PC-9 (cell line): Measurements from ENCODE around the gene HS3ST6. TPM values are rescaled to one million over a fixed set of nuclear protein-coding genes. Genes with fewer than 3 reads are reported as not detected.

ENCODE experiments used
- BruUV-seq: library from RNA; stranded (reverse); fragments of 400-500 nt; replicated peaks from 2 replicates; lab custom pipeline; 2021; lab: Mats Ljungman, UMichigan
- CTCF ChIA-PET: fragments of 300-600 bp; sonication (Branson Sonifier 250); formaldehyde crosslinking; loops from one replicate; lab custom pipeline; 2022; ENCODE audit warnings: antibody characterized with exemption; lab: Charles Lee
- POLR2A ChIA-PET: fragments of 300-600 bp; sonication (Branson Sonifier 250); formaldehyde crosslinking; loops from one replicate; lab custom pipeline; 2022; ENCODE audit warnings: antibody characterized with exemption; ENCODE audit not compliant: unreplicated experiment; lab: Charles Lee
- DNase-seq, 2 experiments: peaks; one replicate each; pipeline versions ENCODE4 v3.0.0 to v3.0.0-alpha.2; 2015 to 2022; ENCODE audit warnings: mixed read lengths in 1 of 2
- H2AFZ ChIP-seq: fragments of 200-600 bp; sonication (generic); 2 replicates; pipeline ENCODE4 v1.8.1; 2017; ENCODE audit warnings: antibody characterized with exemption
- H3F3A ChIP-seq: fragments of 200-600 bp; sonication (generic); 2 replicates; pipeline ENCODE4 v1.8.1; 2017; ENCODE audit warnings: antibody characterized with exemption, mild to moderate bottlenecking, low read depth; ENCODE audit not compliant: insufficient read depth
- H3K27ac ChIP-seq: fragments of 200-600 bp; sonication (generic); 2 replicates; pipeline ENCODE4 v1.6.1; 2016; ENCODE audit warnings: mixed run types
- H3K27me3 ChIP-seq: fragments of 200-600 bp; sonication (generic); 2 replicates; pipeline ENCODE4 v1.6.1; 2016; ENCODE audit warnings: low read depth, mixed run types; ENCODE audit not compliant: insufficient read depth
- H3K36me3 ChIP-seq: fragments of 200-600 bp; sonication (generic); 2 replicates; pipeline ENCODE4 v1.6.1; 2016; ENCODE audit warnings: low read depth, mixed run types
- H3K4me1 ChIP-seq: fragments of 200-600 bp; sonication (generic); replicated peaks from 2 replicates; pipeline ENCODE4 v1.6.1; 2016; ENCODE audit warnings: mixed run types; ENCODE audit not compliant: insufficient read depth
- H3K4me2 ChIP-seq: fragments of 200-600 bp; sonication (generic); 2 replicates; pipeline ENCODE4 v1.6.1; 2017; ENCODE audit warnings: mixed run types
- H3K4me3 ChIP-seq: fragments of 200-600 bp; sonication (generic); 2 replicates; pipeline ENCODE4 v1.6.1; 2016; ENCODE audit warnings: mixed run types
- H3K79me2 ChIP-seq: fragments of 200-600 bp; sonication (generic); 2 replicates; pipeline ENCODE4 v1.6.1; 2017; ENCODE audit warnings: low read depth, mixed run types
- H3K9me2 ChIP-seq: fragments of 200-600 bp; sonication (generic); 2 replicates; pipeline ENCODE4 v1.8.1; 2017; ENCODE audit warnings: mild to moderate bottlenecking; ENCODE audit not compliant: insufficient read depth
- H3K9me3 ChIP-seq: fragments of 200-600 bp; sonication (generic); 2 replicates; pipeline ENCODE4 v1.8.1; 2016; ENCODE audit warnings: low read depth; ENCODE audit not compliant: insufficient read depth
- H4K20me1 ChIP-seq: fragments of 200-600 bp; sonication (generic); 2 replicates; pipeline ENCODE4 v1.8.1; 2017; ENCODE audit not compliant: insufficient read depth
- CTCF ChIP-seq: fragments of 200-600 bp; sonication (generic); conservative IDR thresholded peaks from 2 replicates; pipeline ENCODE4 v1.6.1; 2017; ENCODE audit warnings: mixed run types, antibody characterized with exemption, mild to moderate bottlenecking, moderate library complexity
- EZH2 ChIP-seq: fragments of 200-600 bp; sonication (generic); IDR thresholded peaks from 2 replicates; pipeline ENCODE4 v1.8.0; 2017; ENCODE audit warnings: antibody characterized with exemption, low read depth
- intact Hi-C: fragments of 100-400 bp; cut with micrococcal nuclease; formaldehyde crosslinking; loops from one replicate; pipeline ENCODE4 v1.10.0; 2022; ENCODE audit not compliant: unreplicated experiment
- total RNA-seq: library from RNA; stranded (reverse); gene quantifications from 2 replicates; pipeline ENCODE4 v1.2.3, GENCODE V29; 2021

The HS3ST6 gene
- total RNA-seq, 1 experiment from 2014 or later = not detected

- DNase-seq = no peak
- Histone ChIP-seq H3K79me2 (no peaks in the 10 kb centered on the region), H3K9me2 (no peaks in the 10 kb centered on the region), H3K9me3 (no peaks in the 10 kb centered on the region), H3K27me3 (no peaks in the 10 kb centered on the region), H3K4me2 (no peak overlapping the region), H2AFZ (no peak overlapping the region), H4K20me1 (no peaks in the 10 kb centered on the region), H3F3A (no peaks in the 10 kb centered on the region; the same call in 1 of the 2 replicates), H3K4me3 (no peak overlapping the region), H3K27ac (no peak overlapping the region), H3K36me3 (no peaks in the 10 kb centered on the region), H3K4me1 (peaks cover under 1% of the 10 kb centered on the region; the same call in 1 of the 2 replicates)
- BruUV-seq = no TSS peak
- ChIA-PET CTCF (no interaction called here), POLR2A (interaction anchor here (0.5 kb wide), 1 partner anchor 774 kb away, joined by 11 read pairs; no protein-coding TSS in a partner anchor)
- TF ChIP-seq CTCF (no peak), EZH2 (no peak)
- intact Hi-C loops = no loop called here
Measured at GRCh38 chr16:1953734-1954133, 35.5 kb upstream of the HS3ST6 start.

- ChIA-PET POLR2A (interaction anchor here (0.5 kb wide), 1 partner anchor 12 kb away, joined by 6 read pairs; no protein-coding TSS in a partner anchor), CTCF (no interaction called here)
- Histone ChIP-seq H2AFZ (no peak overlapping the region), H3K27me3 (no peaks in the 10 kb centered on the region), H3F3A (no peaks in the 10 kb centered on the region), H3K4me2 (no peak overlapping the region), H3K9me3 (no peaks in the 10 kb centered on the region), H3K4me1 (no peaks in the 10 kb centered on the region), H3K27ac (no peak overlapping the region), H3K4me3 (no peak overlapping the region), H3K36me3 (no peaks in the 10 kb centered on the region), H4K20me1 (no peaks in the 10 kb centered on the region), H3K9me2 (no peaks in the 10 kb centered on the region), H3K79me2 (no peaks in the 10 kb centered on the region)
- BruUV-seq = no TSS peak
- TF ChIP-seq EZH2 = no peak
- no peak for TF ChIP-seq CTCF
- no peak for DNase-seq
- intact Hi-C loops = no loop called here
Measured at GRCh38 chr16:1950559-1950958, 32.3 kb upstream of the HS3ST6 start.

- Histone ChIP-seq H3K36me3 (no peaks in the 10 kb centered on the region), H3K27me3 (no peaks in the 10 kb centered on the region), H3K27ac (no peak overlapping the region), H3K9me2 (no peaks in the 10 kb centered on the region), H3K79me2 (no peaks in the 10 kb centered on the region), H3F3A (no peaks in the 10 kb centered on the region), H3K4me2 (no peak overlapping the region), H4K20me1 (no peaks in the 10 kb centered on the region), H3K4me3 (no peak overlapping the region), H3K9me3 (no peaks in the 10 kb centered on the region), H3K4me1 (no peaks in the 10 kb centered on the region), H2AFZ (no peak overlapping the region)
- no TSS peak for BruUV-seq
- TF ChIP-seq CTCF (no peak), EZH2 (no peak)
- intact Hi-C loops = no loop called here
- DNase-seq = peak in 1 of 2 experiments; percentile 35
- ChIA-PET CTCF (no interaction called here), POLR2A (interaction anchor here (0.5 kb wide), 1 partner anchor 12 kb away, joined by 6 read pairs; no protein-coding TSS in a partner anchor)
Measured at GRCh38 chr16:1950047-1950446, 31.8 kb upstream of the HS3ST6 start.
